ENCODE results near the gene SH3GL3.

- TF ChIP-seq CTCF (IDR thresholded peaks at IDR 0.05 in 8 of 11, conservative IDR thresholded peaks at IDR 0.05 in 3 of 11): no peak
- TF ChIP-seq POLR2AphosphoS5 (IDR thresholded peaks at IDR 0.05): no peak
These were observed 34.0 kb upstream of the SH3GL3 start for GRCh38 chr15:83413054-83413719.
